Ascending aorta (tissue), 2 donors: Measurements from ENCODE around the gene CNNM2. TPM values are rescaled to one million over a fixed set of nuclear protein-coding genes. Genes with fewer than 3 reads are reported as not detected.

Experiments used
- DNase-seq, 2 donors: peaks; one replicate each; pipeline ENCODE4 v3.0.0-alpha.2; 2019; ENCODE audit warnings: low spot score in 2 of 2
- H3K27ac ChIP-seq, 2 donors: fragments of 200-600 bp; sonication (generic); one replicate each; pipeline ENCODE4 v1.5.1; 2016 to 2017; ENCODE audit warnings: mild to moderate bottlenecking in 1 of 2
- H3K27me3 ChIP-seq: fragments of 200-600 bp; sonication (generic); one replicate; pipeline ENCODE4 v1.5.1; 2017
- H3K36me3 ChIP-seq, 2 donors: fragments of 200-600 bp; sonication (generic); one replicate each; pipeline ENCODE4 v1.5.1; 2016
- H3K4me1 ChIP-seq, 2 donors: fragments of 200-600 bp; sonication (generic); one replicate each; pipeline ENCODE4 v1.5.1; 2016 to 2017; ENCODE audit warnings: mild to moderate bottlenecking in 1 of 2
- H3K4me3 ChIP-seq, 2 donors: fragments of 200-600 bp; sonication (generic); one replicate each; pipeline ENCODE4 v1.5.1; 2016 to 2017; ENCODE audit warnings: mild to moderate bottlenecking in 1 of 2
- H3K9me3 ChIP-seq, 2 donors: fragments of 200-600 bp; sonication (generic); one replicate each; pipeline ENCODE4 v1.5.1; 2016
- CTCF ChIP-seq, 3 experiments: fragments of 200-600 bp in 2 of 3; fragments of 450-650 bp in 1 of 3; sonication (generic) in 2 of 3; IDR thresholded peaks; one replicate each; pipeline ENCODE4 v1.5.1; 2016 to 2019; ENCODE audit warnings: antibody characterized with exemption in 3 of 3, mild to moderate bottlenecking in 1 of 3, moderate library complexity in 1 of 3
- intact Hi-C: fragments of 100-400 bp; cut with DNase I; formaldehyde crosslinking; loops from one replicate; pipeline ENCODE4 v1.15.1; 2023
- total RNA-seq: library from RNA; depleted of rRNA; stranded (reverse); fragments of >200 nt; gene quantifications from one replicate; pipeline ENCODE4 v1.1.0, GENCODE V29; 2016

CNNM2 gene
- total RNA-seq, 1 donor from 2014 or later, result 18.7 TPM

- intact Hi-C loops, result no loop called here
- Histone ChIP-seq H3K36me3 (peaks cover 4 to 5% of the 10 kb centered on the region in 2 donors), H3K4me3 (no peak overlapping the region), H3K27ac (no peak overlapping the region), H3K9me3 (no peaks in the 10 kb centered on the region), H3K27me3 (no peaks in the 10 kb centered on the region), H3K4me1 (no peaks in the 10 kb centered on the region)
- no peak for DNase-seq
- TF ChIP-seq CTCF (IDR thresholded peaks at IDR 0.05), result no peak
These were observed 41.3 kb upstream of the CNNM2 start for GRCh38 chr10:102876747-102877153.

- intact Hi-C loops, result no loop called here
- Histone ChIP-seq H3K9me3 (no peaks in the 10 kb centered on the region), H3K27me3 (no peaks in the 10 kb centered on the region), H3K36me3 (peaks cover 4 to 5% of the 10 kb centered on the region in 2 donors), H3K4me1 (no peaks in the 10 kb centered on the region), H3K27ac (no peak overlapping the region), H3K4me3 (no peak overlapping the region)
- no peak for DNase-seq
- no peak for TF ChIP-seq CTCF (IDR thresholded peaks at IDR 0.05)
These were observed 39.5 kb upstream of the CNNM2 start for GRCh38 chr10:102878629-102879028.

- no peak for TF ChIP-seq CTCF (IDR thresholded peaks at IDR 0.05)
- H3K9me3 ChIP-seq, result no peaks in the 10 kb centered on the region
These were observed 37.8 kb upstream of the CNNM2 start for GRCh38 chr10:102880256-102880655.

GRCh38 chr10:102888048-102888447, 30.0 kb upstream of the CNNM2 start:
- Histone ChIP-seq H3K36me3 (peaks cover 0 to 4% of the 10 kb centered on the region in 2 donors), H3K4me1 (no peaks in the 10 kb centered on the region), H3K9me3 (no peaks in the 10 kb centered on the region), H3K27ac (no peak overlapping the region), H3K27me3 (no peaks in the 10 kb centered on the region), H3K4me3 (no peak overlapping the region)
- intact Hi-C loops, result no loop called here
- DNase-seq, result no peak
- no peak for TF ChIP-seq CTCF (IDR thresholded peaks at IDR 0.05)

More at GRCh38 chr10:102880256-102880655, 37.8 kb upstream of the CNNM2 start:
- Histone ChIP-seq H3K27me3 (no peaks in the 10 kb centered on the region), H3K4me3 (no peak overlapping the region), H3K4me1 (no peaks in the 10 kb centered on the region), H3K36me3 (peaks cover 0 to 4% of the 10 kb centered on the region in 2 donors), H3K27ac (no peak overlapping the region)
- intact Hi-C loops, result no loop called here
- DNase-seq, result no peak

GRCh38 chr10:102894466-102895213, 23.5 kb upstream of the CNNM2 start:
- no peak overlapping the region for H3K27ac ChIP-seq
- no peak for TF ChIP-seq CTCF (IDR thresholded peaks at IDR 0.05)
- H3K36me3 ChIP-seq, result peaks cover 4 to 6% of the 10 kb centered on the region in 2 donors
- H3K4me1 ChIP-seq, result no peaks in the 10 kb centered on the region
- H3K9me3 ChIP-seq, result no peaks in the 10 kb centered on the region
- H3K4me3 ChIP-seq, result no peak overlapping the region
- DNase-seq, result no peak
- intact Hi-C loops, result no loop called here
- H3K27me3 ChIP-seq, result no peaks in the 10 kb centered on the region
